SKM-1 (cell line): ENCODE data around the gene TEX55.
"Not testable (repeated sequence)": the region's sequence is repeated elsewhere in the genome, so short reads cannot be mapped to it uniquely, and the experiment has no call there.

Experiments
- DNase-seq: peaks from one replicate; lab custom pipeline; 2025; ENCODE audit not compliant: unreplicated experiment; lab: John Stamatoyannopoulos, UW

The TEX55 gene

GRCh38 chr3:119160361-119160760 lies 14.4 kb downstream of the TEX55 start:
- no peak for DNase-seq

- no peak for DNase-seq
Observed at GRCh38 chr3:119160815-119161214, 14.8 kb downstream of the TEX55 start.

GRCh38 chr3:119161240-119161639 lies 15.3 kb downstream of the TEX55 start:
- no peak for DNase-seq

DNA sequence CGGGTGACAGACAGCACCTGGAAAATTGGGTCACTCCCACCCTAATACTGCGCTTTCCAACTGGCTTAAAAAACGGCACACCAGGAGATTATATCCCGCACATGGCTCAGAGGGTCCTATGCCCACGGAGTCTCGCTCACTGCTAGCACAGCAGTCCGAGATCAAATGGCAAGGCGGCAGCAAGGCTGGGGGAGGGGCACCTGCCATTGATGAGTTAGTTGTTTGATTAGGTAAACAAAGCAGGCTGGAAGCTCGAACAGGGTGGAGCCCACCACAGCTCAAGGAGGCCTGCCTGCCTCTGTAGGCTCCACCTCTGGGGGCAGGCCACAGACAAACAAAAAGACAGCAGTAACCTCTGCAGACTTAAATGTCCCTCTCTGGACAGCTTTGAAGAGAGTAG lies 18.8 kb downstream of the TEX55 start:
- DNase-seq: not testable (repeated sequence)

DNA sequence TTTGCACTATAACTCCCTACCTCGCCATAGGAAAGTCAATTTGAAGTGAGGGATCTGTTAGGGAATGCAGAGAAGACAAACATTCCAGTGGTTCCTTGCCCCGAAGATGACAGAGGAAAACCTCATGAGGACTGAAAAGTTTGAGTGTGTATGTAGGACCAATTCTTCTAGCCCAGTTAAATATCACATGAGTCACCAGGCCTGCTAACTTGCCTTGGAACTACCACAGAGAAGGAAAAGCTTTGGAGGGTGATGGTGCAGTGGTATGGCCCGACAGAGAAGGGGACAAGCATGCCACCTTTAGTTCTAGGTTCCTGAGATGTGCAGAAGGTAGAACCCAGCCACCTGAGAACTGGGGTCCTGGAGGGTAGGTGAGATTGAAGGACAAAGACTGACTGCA lies 24.9 kb downstream of the TEX55 start:
- no peak for DNase-seq

DNA sequence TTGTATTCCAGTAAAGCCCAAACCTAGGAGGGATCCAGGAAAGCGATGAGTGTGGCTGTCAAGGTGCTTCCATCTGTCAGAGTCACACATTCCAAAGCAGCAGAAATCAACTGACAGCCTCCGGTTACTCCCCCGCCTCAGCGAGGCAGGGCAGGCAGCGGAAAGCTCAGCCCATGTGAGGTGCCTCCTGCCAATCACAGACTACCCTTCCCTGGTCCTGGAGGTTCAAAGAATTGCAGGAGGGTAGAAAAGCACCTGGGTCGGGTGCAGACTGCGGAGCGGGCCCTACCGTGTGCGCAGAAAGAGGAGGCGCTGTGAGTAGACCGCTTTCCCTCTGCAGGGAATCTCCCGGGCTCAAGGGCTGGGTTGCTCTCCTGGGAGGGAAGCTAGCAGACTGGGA lies 27.4 kb downstream of the TEX55 start, which contains the start of gene UPK1B:
Gene UPK1B, plus strand, starts transcription at position 274 of the 400 bp plus-strand sequence. CDS start 13,144 bp downstream, outside the sequence.
- no peak for DNase-seq

GRCh38 chr3:119175872-119176756 lies 30.1 kb downstream of the TEX55 start:
- no peak for DNase-seq

DNA sequence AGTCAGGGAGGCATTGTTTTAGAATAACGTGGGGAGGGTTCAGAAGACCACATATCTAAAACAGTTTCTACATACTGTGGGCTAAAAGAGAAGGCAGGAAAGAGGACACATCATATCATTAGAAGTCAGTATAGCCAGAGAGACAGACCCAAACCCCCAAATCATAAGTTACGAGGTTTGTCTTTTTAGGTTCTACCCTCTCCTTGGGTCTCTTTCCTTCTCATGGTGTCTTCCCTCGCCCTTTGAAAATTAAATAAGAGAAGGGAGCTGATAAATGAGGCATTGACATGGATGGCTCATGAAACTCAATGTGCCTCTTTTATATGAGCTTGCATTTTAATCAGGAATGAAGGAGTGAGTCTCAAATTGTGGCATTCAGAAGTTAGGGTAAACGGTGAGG lies 30.8 kb downstream of the TEX55 start:
- DNase-seq: no peak

GRCh38 chr3:119177321-119177720 lies 31.4 kb downstream of the TEX55 start:
- DNase-seq: no peak

GRCh38 chr3:119181765-119182164 lies 35.8 kb downstream of the TEX55 start:
- no peak for DNase-seq

GRCh38 chr3:119184111-119184510 lies 38.1 kb downstream of the TEX55 start:
- no peak for DNase-seq

GRCh38 chr3:119184796-119185570 lies 39.0 kb downstream of the TEX55 start:
- no peak for DNase-seq

DNA sequence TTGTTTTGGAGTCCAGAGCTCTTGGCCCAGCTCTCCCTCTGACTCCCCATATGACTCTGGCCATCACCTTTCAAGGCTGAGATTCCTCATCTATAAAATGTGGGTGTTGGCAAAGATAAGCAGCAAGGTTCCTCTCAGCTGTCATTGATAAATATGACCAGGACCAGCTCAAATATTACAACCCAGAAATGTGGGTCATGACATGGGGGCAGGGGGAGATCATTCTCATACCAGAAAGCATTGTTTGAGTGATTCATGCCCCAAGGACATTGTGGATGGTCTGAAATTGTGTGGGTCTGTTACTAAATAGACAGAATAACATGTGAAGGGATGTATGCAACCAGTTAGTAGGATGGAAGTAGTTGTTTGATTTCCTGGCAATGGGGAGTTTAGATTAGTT lies 41.3 kb downstream of the TEX55 start:
- no peak for DNase-seq

GRCh38 chr3:119191800-119192199 lies 45.8 kb downstream of the TEX55 start:
- no peak for DNase-seq

GRCh38 chr3:119194237-119195150 lies 48.5 kb downstream of the TEX55 start:
- DNase-seq: no peak

- no peak for DNase-seq
Observed at GRCh38 chr3:119195151-119195476, 49.1 kb downstream of the TEX55 start.

- no peak for DNase-seq
Observed at GRCh38 chr3:119195911-119196310, 49.9 kb downstream of the TEX55 start.
